Measurements from ENCODE around the gene FAM181A.

Gene FAM181A

GRCh38 chr14:93905623-93906022 is 21.5 kb upstream of the FAM181A start:
- FAIRE-seq = no peak

GRCh38 chr14:93906341-93907329 is 20.5 kb upstream of the FAM181A start:
- FAIRE-seq = no peak

DNA sequence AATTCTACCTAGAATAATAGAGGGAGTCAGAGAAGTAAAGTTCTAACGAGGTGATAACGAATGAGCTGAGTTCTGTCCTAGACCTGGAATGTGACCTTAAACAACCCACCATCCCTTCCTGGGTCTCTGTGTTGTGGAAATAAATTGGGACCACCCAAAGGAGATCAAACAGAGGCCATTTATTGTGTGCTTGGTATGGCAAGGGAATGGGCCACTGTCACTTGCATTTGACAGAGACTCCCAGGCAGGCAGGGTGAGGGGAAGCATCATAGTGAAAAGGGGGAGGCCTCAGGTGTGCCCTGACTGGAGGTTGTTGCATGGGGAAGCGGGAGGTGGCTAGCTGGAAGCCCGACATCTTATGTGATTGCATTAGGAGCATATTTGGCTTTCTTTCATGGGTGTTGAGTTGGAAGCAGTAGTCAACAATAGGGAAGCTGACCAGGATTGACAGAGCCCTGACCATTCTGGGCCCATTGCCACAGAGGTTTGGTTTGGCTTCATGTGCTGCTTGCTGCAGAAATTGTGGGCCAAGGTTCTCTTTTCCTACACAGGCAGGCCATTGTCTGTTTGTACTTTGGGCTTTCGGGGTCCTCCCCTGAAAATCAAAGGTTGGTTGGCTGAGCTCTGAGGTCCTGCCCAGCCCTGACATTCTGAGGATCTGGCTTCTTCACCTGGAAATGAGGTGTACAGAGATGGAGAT is 17.6 kb upstream of the FAM181A start:
- no peak for FAIRE-seq

GRCh38 chr14:93911975-93912615 is 15.0 kb upstream of the FAM181A start:
- no peak for FAIRE-seq

DNA sequence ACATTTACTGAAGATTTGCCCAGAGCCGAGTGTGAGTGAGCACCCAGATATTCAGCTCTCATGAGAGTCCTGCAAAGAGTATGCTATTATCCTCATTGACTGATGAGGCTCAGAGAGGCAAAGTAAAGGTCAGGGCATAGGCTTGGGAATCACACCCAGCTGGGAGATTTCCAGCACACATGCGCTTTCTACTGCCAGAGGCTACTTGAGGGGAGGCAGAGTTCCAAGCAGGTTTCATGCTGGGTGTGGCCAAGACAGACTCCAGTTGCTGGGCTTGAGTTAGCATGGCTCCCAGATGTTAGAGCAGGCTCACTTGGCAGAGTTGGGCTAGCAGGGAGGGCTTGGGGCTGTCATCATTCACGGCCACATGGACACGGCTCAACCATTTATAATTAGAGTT is 14.4 kb upstream of the FAM181A start:
- FAIRE-seq = no peak

GRCh38 chr14:93914278-93914677 is 12.9 kb upstream of the FAM181A start:
- FAIRE-seq = no peak

DNA sequence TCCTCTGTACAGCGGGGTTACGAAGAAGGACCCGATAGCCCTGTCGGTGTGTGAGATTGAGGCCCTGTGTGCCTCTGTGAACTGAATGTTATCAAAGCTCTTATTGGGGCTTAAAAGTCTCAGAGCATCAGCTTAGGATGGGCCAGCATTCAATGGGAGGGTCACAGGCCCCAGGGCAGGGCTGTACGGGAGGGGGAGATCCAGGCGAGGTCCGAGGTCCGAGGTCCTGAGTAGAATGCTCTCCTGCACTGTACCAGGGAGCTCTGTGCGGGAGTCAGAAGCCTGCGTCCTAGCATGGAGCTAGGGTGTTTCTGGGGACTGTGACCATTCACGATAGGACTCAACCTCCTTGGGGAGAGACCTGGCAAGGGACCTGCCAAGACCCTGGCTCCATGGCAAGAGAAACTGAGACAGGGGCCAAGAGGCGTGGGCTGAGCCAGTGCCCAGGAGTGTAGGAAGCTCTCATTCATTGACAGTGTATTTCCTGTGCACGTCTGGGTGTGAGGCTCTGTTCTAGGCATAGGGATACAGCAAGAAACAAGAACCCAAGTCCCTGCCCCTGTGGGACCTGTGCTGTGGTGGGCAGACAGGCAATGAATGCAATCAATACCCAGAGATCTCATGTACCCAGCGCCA is 12.0 kb upstream of the FAM181A start:
- FAIRE-seq = no peak

DNA sequence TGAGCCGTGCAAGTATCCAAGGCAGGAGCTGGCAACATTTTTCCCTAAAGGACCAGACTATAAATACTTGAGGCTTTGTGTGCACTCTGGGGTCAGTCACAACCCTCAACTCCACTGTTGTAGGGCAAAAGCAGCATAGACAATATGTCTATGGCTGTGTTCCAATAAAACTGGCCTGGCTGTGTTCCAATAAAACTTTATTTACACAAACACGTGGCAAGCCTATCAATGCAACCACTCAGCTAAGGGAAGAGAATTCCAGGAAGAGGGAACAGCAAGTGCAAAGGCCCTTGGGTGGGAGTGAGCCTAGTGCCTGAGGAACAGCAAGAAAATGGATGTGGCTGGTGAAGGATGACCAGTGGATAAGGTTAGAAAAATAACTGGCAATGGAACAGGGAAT is 11.3 kb upstream of the FAM181A start:
- FAIRE-seq = no peak

DNA sequence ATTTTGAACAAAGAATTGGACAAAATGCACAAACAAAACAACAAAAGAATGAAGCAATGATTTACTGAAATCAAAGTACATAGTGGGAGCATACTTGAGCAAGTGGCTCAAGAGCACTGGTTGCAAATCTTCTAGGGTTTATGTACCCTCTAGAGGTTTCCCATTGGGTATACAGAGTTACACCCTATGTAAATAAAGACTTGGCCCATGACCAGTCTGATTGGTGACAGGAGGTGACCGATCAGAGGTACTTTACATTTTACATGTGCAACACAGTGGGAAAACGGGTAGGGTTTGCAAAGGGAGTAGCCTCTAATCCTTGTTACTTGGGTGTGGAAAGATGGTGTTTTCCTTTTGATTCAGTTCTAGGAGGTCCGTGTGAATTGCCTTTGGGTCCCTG is 10.6 kb upstream of the FAM181A start:
- FAIRE-seq = no peak

DNA sequence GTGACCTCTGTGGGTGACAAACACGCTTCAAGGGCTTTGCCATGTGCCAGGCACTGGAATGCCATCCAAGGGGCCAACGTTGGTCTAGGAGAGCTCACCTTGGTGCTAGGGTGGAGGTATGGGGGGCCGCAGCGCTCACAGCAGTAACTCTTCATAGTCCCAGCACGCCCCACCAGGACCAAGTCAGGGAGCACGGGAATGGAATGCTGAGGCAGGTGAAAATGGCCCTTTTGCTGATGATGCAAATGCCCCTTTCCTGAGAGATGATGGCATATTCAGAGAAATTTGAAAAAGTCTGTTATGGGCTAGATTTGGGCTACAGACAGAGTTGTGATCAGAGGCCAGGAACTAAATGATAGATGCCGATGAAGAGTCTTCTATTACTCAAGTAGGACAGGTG is 10.0 kb upstream of the FAM181A start:
- no peak for FAIRE-seq

DNA sequence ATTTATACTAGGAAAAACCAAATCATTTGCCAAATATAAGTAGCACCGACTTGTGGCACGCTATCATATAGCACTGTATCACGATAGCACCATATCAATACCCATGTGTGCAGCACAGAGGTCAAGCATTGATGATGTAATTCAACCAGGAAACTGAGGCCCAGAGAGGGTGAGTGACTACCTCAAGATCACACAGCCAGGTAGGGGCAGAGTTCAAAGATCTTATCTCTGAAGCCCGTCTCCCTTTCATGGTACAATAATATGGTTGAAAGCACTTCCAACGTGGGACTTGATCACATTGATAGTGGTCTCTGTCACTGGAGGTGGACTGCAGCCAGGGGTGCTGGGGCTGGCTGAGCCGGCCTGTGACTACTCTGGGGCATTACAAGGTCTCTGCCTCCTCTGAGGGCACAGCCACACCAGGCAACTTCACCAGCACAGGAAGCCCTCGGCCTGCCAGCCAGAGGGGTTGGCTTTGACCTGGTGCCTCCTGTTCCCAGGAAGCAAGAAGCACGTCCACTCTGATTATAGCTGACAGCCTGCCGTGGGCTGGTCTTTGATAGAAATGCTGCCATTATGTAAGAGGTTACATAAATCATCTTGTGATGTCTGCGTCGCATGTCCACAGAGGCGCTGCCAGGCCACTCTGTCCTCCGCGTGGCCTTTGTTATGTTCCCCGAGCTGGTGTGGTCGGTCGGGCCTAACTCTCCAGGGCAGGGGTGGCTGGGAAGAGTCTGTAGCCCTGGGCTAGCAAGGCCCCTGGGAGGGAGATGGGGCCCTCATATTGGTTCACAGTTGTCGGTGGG is 5.9 kb upstream of the FAM181A start:
- no peak for FAIRE-seq

DNA sequence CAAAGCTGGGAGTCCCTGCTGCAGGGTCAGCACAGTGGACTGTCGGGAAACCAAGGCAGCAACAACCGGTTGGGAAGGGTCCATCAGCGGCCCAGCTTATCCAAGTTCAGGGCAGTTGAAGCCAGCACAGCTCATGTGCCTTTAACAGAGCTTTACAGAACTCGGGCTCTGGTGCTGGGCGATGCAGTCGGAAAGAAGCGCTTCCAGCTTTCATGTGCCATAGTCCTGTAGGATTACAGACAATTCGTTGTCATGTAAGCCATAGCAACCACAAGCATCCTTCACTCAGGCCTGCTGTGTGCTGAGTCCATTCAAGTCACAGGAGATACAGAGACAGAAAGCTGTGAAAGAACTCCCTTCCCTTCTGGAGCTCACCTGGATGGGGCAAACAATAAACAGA is 3.5 kb upstream of the FAM181A start:
- FAIRE-seq = no peak

GRCh38 chr14:93924592-93925355 is 2.4 kb upstream of the FAM181A start:
- no peak for FAIRE-seq

DNA sequence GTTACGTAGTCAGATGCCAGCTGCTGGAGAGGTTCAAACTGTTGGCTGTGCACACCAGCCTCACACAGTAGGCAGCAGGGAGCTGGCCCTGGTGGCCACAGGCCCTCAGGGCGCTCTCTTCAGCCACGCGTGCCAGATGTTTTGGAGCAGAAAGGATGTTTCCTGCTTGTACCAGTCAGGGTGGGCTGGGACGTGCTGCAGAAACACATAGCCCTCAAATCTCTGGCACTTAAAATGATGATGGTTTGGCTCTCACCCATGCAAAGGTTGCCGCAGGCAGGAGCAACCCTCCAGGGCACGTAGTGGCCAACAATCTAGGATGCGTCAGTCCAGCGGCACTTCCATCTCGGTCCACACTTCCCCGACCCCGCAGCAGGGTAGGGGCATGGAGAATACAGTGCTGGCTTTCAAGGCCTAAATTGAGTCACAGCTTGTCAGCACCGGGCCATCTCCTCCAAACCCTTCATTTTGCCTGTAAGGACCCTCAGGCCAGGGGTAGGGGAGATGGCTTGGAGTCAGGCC is 1.7 kb upstream of the FAM181A start:
- no peak for FAIRE-seq

- FAIRE-seq = no peak
Observed at GRCh38 chr14:93926245-93926872, 785 bp upstream of the FAM181A start.

DNA sequence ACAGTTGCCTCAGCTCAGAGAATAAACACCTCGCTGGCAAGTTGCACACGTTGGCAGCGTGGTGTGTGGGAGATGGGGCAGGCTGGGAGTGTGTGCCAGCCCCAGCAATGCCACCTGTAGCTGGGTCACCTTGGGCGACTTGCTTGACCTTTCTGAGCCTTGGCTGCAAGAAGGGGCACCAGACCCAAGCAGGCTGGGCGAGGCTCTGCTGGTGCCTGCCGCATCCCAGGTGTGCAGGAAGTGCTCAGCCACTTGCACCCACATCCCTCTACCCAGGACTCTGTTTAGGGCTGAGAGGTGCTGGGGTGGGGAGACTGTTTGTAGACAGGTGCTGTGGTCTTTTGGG is 629 bp downstream of the FAM181A start:
- FAIRE-seq = no peak

- no peak for FAIRE-seq
Observed at GRCh38 chr14:93928184-93929047, 1.3 kb downstream of the FAM181A start.

DNA sequence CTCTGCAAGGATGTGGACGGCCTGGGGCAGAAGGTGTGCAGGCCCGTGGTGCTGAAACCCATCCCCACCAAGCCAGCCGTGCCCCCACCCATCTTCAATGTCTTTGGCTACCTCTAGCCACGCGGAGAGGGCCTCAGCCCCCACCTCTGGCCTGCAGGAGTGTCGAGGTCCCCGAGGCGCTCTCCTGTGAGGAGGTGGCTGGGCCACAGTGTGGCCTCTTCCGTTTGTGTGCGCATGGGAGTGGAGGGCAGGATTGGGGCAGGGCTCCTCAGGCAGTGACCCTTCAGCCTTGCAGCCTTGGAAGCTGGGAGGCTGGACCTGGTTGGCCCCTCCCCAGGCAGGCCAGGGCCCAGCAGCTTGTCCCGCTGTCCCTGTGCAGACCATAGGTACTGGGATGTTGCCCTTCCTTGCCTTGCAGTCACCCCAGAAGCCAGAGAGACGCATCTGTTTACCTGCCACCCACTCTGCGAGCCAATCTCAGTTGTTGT is 1.9 kb downstream of the FAM181A start:
- FAIRE-seq = no peak

- no peak for FAIRE-seq
Observed at GRCh38 chr14:93929657-93930056, 2.5 kb downstream of the FAM181A start.

All from A204.1 (cell line).